ENCODE data around the gene FAS. TPM values are rescaled to one million over a fixed set of nuclear protein-coding genes. Genes with fewer than 3 reads are reported as not detected.

Gene FAS
- total and polyA plus RNA-seq, 4 donors: 10.5 to 74.7 (median 36.3) TPM

- H3K4me3 ChIP-seq: no peak overlapping the region
- no peak overlapping the region for H3K9ac ChIP-seq (ENCODE audit: insufficient read depth in 1 of 2, low read length in 2 of 2)
- no peak for ATAC-seq (ENCODE audit: insufficient read depth, low FRiP score)
Observed at GRCh38 chr10:88944813-88945212, 45.8 kb upstream of the FAS start.

DNA sequence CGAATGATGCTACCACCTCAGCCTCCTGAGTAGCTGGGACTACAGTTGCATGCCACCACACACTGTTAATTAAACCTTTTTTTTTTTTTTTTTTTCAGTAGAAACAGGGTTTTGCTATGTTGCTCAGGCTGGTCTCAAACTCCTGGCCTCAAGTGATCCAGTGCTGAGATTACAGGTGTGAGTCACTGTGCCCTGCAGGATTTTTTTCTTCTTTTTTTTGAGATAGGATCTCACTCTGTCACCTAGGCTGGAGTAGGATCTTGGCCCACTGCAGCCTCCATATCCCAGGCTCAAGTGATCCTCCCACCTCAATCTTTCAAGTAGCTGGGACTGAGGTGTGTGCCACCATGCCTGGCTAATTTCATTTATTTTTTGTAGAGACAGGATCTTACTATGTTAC is 44.4 kb upstream of the FAS start:
- Histone ChIP-seq H3K4me3 (no peak overlapping the region), H3K9me3 (ENCODE audit: control insufficient read depth in 4 of 4, insufficient read depth in 3 of 4, low read length in 3 of 4) (no peaks in the 10 kb centered on the region), H3K4me1 (ENCODE audit: control insufficient read depth in 5 of 5, insufficient read depth in 5 of 5, low read length in 5 of 5) (peaks cover 0 to 20% (median 8%) of the 10 kb centered on the region in 5 donors), H3K27ac (ENCODE audit: low read depth in 1 of 2, low read length in 1 of 2) (no peak overlapping the region), H3K9ac (ENCODE audit: insufficient read depth in 1 of 2, low read length in 2 of 2) (no peak overlapping the region), H3K27me3 (ENCODE audit: control insufficient read depth in 3 of 3, insufficient read depth in 3 of 3, low read length in 2 of 3) (no peaks in the 10 kb centered on the region), H3K36me3 (ENCODE audit: control insufficient read depth in 4 of 4, insufficient read depth in 4 of 4, low read length in 4 of 4) (peaks cover 0 to 17% (median 5%) of the 10 kb centered on the region in 4 donors)
- TF ChIP-seq CTCF (IDR thresholded peaks at IDR 0.05; ENCODE audit: control extremely low read depth, extremely low read depth): no peak
- no peak for DNase-seq
- WGBS, 2 donors: 84 to 92% methylated on average over 1 of the region's 1 CpG
- no peak for ATAC-seq (ENCODE audit: insufficient read depth, low FRiP score)

More at GRCh38 chr10:88944813-88945212, 45.8 kb upstream of the FAS start:
- H3K36me3 ChIP-seq (ENCODE audit: control insufficient read depth in 4 of 4, insufficient read depth in 4 of 4, low read length in 4 of 4): peaks cover 0 to 22% (median 10%) of the 10 kb centered on the region in 4 donors
- H3K9me3 ChIP-seq (ENCODE audit: control insufficient read depth in 4 of 4, insufficient read depth in 3 of 4, low read length in 3 of 4): no peaks in the 10 kb centered on the region
- H3K27ac ChIP-seq (ENCODE audit: low read depth in 1 of 2, low read length in 1 of 2): no peak overlapping the region
- no peak for TF ChIP-seq CTCF (IDR thresholded peaks at IDR 0.05; ENCODE audit: control extremely low read depth, extremely low read depth)
- peaks cover 0 to 6% (median under 1%) of the 10 kb centered on the region in 5 donors for H3K4me1 ChIP-seq (ENCODE audit: control insufficient read depth in 5 of 5, insufficient read depth in 5 of 5, low read length in 5 of 5)
- WGBS, 2 donors: 67 to 72% methylated on average over 3 of the region's 3 CpGs
- DNase-seq: no peak
- H3K27me3 ChIP-seq (ENCODE audit: control insufficient read depth in 3 of 3, insufficient read depth in 3 of 3, low read length in 2 of 3): no peaks in the 10 kb centered on the region

- 87 to 95% methylated on average over 5 of the region's 6 CpGs for WGBS, 2 donors
- Histone ChIP-seq H3K27ac (ENCODE audit: low read depth in 1 of 2, low read length in 1 of 2) (no peak overlapping the region), H3K9ac (ENCODE audit: insufficient read depth in 1 of 2, low read length in 2 of 2) (no peak overlapping the region), H3K9me3 (ENCODE audit: control insufficient read depth in 4 of 4, insufficient read depth in 3 of 4, low read length in 3 of 4) (no peaks in the 10 kb centered on the region), H3K36me3 (ENCODE audit: control insufficient read depth in 4 of 4, insufficient read depth in 4 of 4, low read length in 4 of 4) (peaks cover 0 to 12% (median 3%) of the 10 kb centered on the region in 4 donors), H3K4me3 (no peak overlapping the region), H3K4me1 (ENCODE audit: control insufficient read depth in 5 of 5, insufficient read depth in 5 of 5, low read length in 5 of 5) (peaks cover 0 to 27% (median 11%) of the 10 kb centered on the region in 5 donors), H3K27me3 (ENCODE audit: control insufficient read depth in 3 of 3, insufficient read depth in 3 of 3, low read length in 2 of 3) (no peaks in the 10 kb centered on the region)
- ATAC-seq (ENCODE audit: insufficient read depth, low FRiP score) (no peak), DNase-seq (no peak)
- no peak for TF ChIP-seq CTCF (IDR thresholded peaks at IDR 0.05; ENCODE audit: control extremely low read depth, extremely low read depth)
Observed at GRCh38 chr10:88946965-88947590, 43.5 kb upstream of the FAS start.
